ENCODE results near the gene HMGB1. TPM values are rescaled to one million over a fixed set of nuclear protein-coding genes. Genes with fewer than 3 reads are reported as not detected.
A peak's percentile ranks its signal among the peaks of the same experiment; 100 is the strongest.

Gene HMGB1
- total RNA-seq, 2 experiments from 2014 or later: 764 to 851 TPM

GRCh38 chr13:30486230-30487074, 20.7 kb upstream of the HMGB1 start:
- POLR2A ChIA-PET: no interaction called here
- Mint-ChIP-seq H3K4me1 (no peaks in the 10 kb centered on the region), H3K9me3 (ENCODE audit: low read depth) (no peaks in the 10 kb centered on the region), H3K36me3 (ENCODE audit: low read depth) (no peaks in the 10 kb centered on the region), H3K4me3 (no peak overlapping the region), H3K27ac (no peak overlapping the region), H3K27me3 (no peaks in the 10 kb centered on the region)
- CTCF ChIA-PET: interaction anchor here (0.6 to 0.7 kb wide), 2 partner anchors 42 to 361 kb away, joined by 3 read pairs; no protein-coding TSS in a partner anchor
- intact Hi-C loops (cut with DNase I, micrococcal nuclease): no loop called here
- ATAC-seq (no peak), DNase-seq (no peak)

GRCh38 chr13:30481241-30481760, 15.6 kb upstream of the HMGB1 start:
- Mint-ChIP-seq H3K27me3 (no peaks in the 10 kb centered on the region), H3K4me1 (no peaks in the 10 kb centered on the region), H3K27ac (no peak overlapping the region), H3K9me3 (ENCODE audit: low read depth) (no peaks in the 10 kb centered on the region), H3K4me3 (no peak overlapping the region), H3K36me3 (ENCODE audit: low read depth) (no peaks in the 10 kb centered on the region)
- ATAC-seq: no peak
- intact Hi-C loops (cut with DNase I, micrococcal nuclease): no loop called here
- ChIA-PET POLR2A (no interaction called here), CTCF (no interaction called here)
- DNase-seq: no peak

GRCh38 chr13:30480292-30480950, 14.7 kb upstream of the HMGB1 start:
- Mint-ChIP-seq H3K27me3 (no peaks in the 10 kb centered on the region), H3K27ac (no peak overlapping the region), H3K4me3 (no peak overlapping the region), H3K36me3 (ENCODE audit: low read depth) (no peaks in the 10 kb centered on the region), H3K9me3 (ENCODE audit: low read depth) (no peaks in the 10 kb centered on the region), H3K4me1 (no peaks in the 10 kb centered on the region)
- ChIA-PET CTCF (interaction anchor here (1.0 kb wide), 1 partner anchor 10 kb away, joined by 3 read pairs; no protein-coding TSS in a partner anchor), POLR2A (no interaction called here)
- DNase-seq (no peak), ATAC-seq (no peak)
- intact Hi-C loops (cut with DNase I, micrococcal nuclease): no loop called here

- ATAC-seq: no peak
- intact Hi-C loops (cut with DNase I, micrococcal nuclease): no loop called here
- DNase-seq: no peak
- no peak overlapping the region for H3K27ac Mint-ChIP-seq
- no peaks in the 10 kb centered on the region for H3K4me1 Mint-ChIP-seq
- ChIA-PET POLR2A (no interaction called here), CTCF (interaction anchor here (0.6 to 1.0 kb wide), 2 partner anchors 11 to 13 kb away, joined by 3 read pairs; no protein-coding TSS in a partner anchor)
- H3K9me3 Mint-ChIP-seq (ENCODE audit: low read depth): no peaks in the 10 kb centered on the region
- H3K4me3 Mint-ChIP-seq: no peak overlapping the region
- no peaks in the 10 kb centered on the region for H3K27me3 Mint-ChIP-seq
- H3K36me3 Mint-ChIP-seq (ENCODE audit: low read depth): no peaks in the 10 kb centered on the region
Observed at GRCh38 chr13:30479883-30480219, 14.1 kb upstream of the HMGB1 start.

- H3K9me3 Mint-ChIP-seq (ENCODE audit: low read depth): no peaks in the 10 kb centered on the region
- POLR2A ChIA-PET: interaction anchor here (1.2 kb wide), 1 partner anchor 13 kb away, joined by 3 read pairs; the partner anchor contains the start of gene HMGB1
Observed at GRCh38 chr13:30479154-30479882, 13.6 kb upstream of the HMGB1 start.

DNA sequence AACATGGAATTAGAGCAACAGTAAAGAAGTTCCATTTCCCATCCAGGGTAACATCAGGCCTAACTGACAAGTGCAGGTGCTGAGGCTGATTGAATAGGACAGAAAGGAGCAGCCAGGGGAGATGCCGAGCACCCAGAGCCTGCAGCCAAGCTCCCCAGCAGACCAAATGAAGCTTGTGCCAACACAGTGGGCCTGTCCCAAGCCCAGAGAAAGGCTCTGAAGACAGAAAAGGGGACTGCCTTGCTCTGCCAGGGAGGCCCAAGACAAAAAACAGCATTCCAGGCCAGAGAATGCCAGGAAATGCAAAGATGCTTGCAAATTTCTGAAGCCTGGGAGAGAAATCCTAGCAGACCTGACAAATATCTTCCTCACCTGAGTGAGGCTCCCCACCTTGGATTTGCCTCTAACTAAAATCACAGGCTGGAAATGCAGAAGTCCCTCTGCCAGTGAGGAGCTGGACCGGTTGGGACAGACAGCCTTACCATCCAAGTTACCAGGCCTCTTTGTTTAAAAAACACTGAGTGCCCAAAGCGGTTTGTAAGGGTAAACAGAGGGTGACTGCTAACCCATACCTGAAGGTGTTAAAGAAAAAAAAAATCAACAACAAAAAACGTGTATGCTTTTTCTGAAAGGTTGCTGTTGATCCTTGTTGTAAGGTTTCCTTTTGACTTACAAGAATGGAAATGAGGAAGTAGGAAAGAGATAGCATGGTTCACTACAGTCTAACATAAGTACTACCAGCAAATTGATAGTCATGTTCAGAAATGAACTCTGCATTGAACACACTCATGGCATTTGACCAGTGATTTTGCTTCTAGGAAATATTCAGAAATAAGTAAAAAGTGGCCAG, 11.8 kb upstream of the HMGB1 start:
- Mint-ChIP-seq H3K27me3 (no peaks in the 10 kb centered on the region), H3K4me3 (no peak overlapping the region), H3K4me1 (no peaks in the 10 kb centered on the region), H3K36me3 (ENCODE audit: low read depth) (no peaks in the 10 kb centered on the region), H3K27ac (no peak overlapping the region), H3K9me3 (ENCODE audit: low read depth) (no peaks in the 10 kb centered on the region)
- intact Hi-C loops (cut with DNase I, micrococcal nuclease): no loop called here
- ATAC-seq (no peak), DNase-seq (no peak)
- POLR2A ChIA-PET: no interaction called here
- CTCF ChIA-PET: no interaction called here

More at GRCh38 chr13:30479154-30479882, 13.6 kb upstream of the HMGB1 start:
- CTCF ChIA-PET: interaction anchor here (0.6 to 0.9 kb wide), 3 partner anchors 13 to 258 kb away, joined by 3 read pairs; no protein-coding TSS in a partner anchor
- Mint-ChIP-seq H3K27me3 (no peaks in the 10 kb centered on the region), H3K27ac (no peak overlapping the region), H3K36me3 (ENCODE audit: low read depth) (no peaks in the 10 kb centered on the region), H3K4me1 (no peaks in the 10 kb centered on the region), H3K4me3 (no peak overlapping the region)
- ATAC-seq (no peak), DNase-seq (no peak)
- intact Hi-C loops (cut with DNase I, micrococcal nuclease): no loop called here

- H3K36me3 Mint-ChIP-seq (ENCODE audit: low read depth): no peaks in the 10 kb centered on the region
- intact Hi-C loops (cut with DNase I, micrococcal nuclease): no loop called here
- H3K27ac Mint-ChIP-seq: no peak overlapping the region
- H3K4me1 Mint-ChIP-seq: no peaks in the 10 kb centered on the region
- DNase-seq: no peak
- ChIA-PET CTCF (no interaction called here), POLR2A (no interaction called here)
- H3K4me3 Mint-ChIP-seq: no peak overlapping the region
- H3K27me3 Mint-ChIP-seq: no peaks in the 10 kb centered on the region
- H3K9me3 Mint-ChIP-seq (ENCODE audit: low read depth): no peaks in the 10 kb centered on the region
- no peak for ATAC-seq
Observed at GRCh38 chr13:30473675-30474074, 7.9 kb upstream of the HMGB1 start.

DNA sequence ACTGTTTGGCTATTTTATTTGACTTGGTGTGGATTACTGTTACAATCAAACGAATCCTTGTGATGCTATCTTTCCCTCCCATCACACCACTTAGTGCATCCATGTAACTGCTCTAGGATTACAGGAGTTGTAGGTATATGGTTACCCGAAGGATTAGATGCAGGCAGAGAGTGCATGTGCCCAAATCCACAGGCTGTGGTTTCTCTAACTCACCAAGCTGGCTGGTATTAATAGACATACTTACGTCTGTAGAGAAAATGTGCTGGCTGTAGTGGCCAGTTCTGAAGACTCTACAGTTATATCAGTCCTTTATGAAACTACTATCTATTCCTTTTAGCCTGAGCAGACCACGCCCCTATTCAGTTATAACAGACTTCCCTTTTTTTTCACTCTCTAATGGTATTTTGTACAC, 1.1 kb upstream of the HMGB1 start:
- ChIA-PET CTCF (interaction anchor here (0.6 to 1.1 kb wide), 2 partner anchors 13 to 149 kb away, joined by 3 to 4 read pairs; no protein-coding TSS in a partner anchor), POLR2A (interaction anchor here (0.6 to 3.4 kb wide), 3 partner anchors 151 to 273 kb away, joined by 3 to 19 read pairs (median 4); partner anchors contain the start of gene USPL1)
- H3K27me3 Mint-ChIP-seq: no peaks in the 10 kb centered on the region
- ATAC-seq (no peak), DNase-seq (peak; percentile 12)
- H3K36me3 Mint-ChIP-seq (ENCODE audit: low read depth): peaks cover 24% of the 10 kb centered on the region
- intact Hi-C loops (cut with DNase I, micrococcal nuclease): loop anchor here (1.0 to 10.0 kb wide), 7 partner anchors 110 to 872 kb away; partner anchors contain the start of genes KATNAL1 (in 1 of the 2), SLC7A1 (in 1 of the 2) and USPL1 (in 1 of the 2)
- no peaks in the 10 kb centered on the region for H3K9me3 Mint-ChIP-seq (ENCODE audit: low read depth)
- H3K27ac Mint-ChIP-seq: peak overlapping the region; percentile 98
- H3K4me1 Mint-ChIP-seq: peaks cover 15% of the 10 kb centered on the region
- peak overlapping the region; percentile 86 for H3K4me3 Mint-ChIP-seq

DNA sequence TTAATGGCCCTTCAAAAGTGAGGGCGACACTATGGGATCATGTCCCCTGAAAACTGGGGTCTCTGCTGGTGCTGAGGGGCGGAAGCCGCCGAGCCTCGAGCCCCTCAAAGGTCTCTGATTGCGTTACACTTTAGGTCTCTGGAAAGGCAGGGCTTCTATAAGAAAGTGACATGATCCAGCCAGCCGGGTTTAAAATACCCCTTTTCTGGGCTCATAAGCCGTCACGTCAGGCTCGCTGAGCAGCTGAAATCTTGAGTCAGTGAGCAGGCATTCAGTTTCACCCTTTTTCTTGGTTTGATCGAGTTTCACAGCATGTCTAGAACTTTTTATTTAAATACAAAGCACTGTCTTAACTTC, 600 bp upstream of the HMGB1 start:
- Mint-ChIP-seq H3K9me3 (ENCODE audit: low read depth) (no peaks in the 10 kb centered on the region), H3K27me3 (no peaks in the 10 kb centered on the region), H3K4me3 (peak overlapping the region; percentile 86), H3K4me1 (peaks cover 18% of the 10 kb centered on the region), H3K36me3 (ENCODE audit: low read depth) (peaks cover 28% of the 10 kb centered on the region), H3K27ac (peak overlapping the region; percentile 98)
- intact Hi-C loops (cut with DNase I, micrococcal nuclease): loop anchor here (1.0 to 10.0 kb wide), 7 partner anchors 111 to 872 kb away; partner anchors contain the start of genes KATNAL1 (in 1 of the 2), SLC7A1 (in 1 of the 2) and USPL1 (in 1 of the 2)
- CTCF ChIA-PET: interaction anchor here (0.6 to 1.3 kb wide), 3 partner anchors 13 to 330 kb away, joined by 3 to 4 read pairs (median 3); no protein-coding TSS in a partner anchor
- DNase-seq: peak; percentile 60
- ATAC-seq: peak; percentile 7
- POLR2A ChIA-PET: interaction anchor here (0.7 to 3.4 kb wide), 9 partner anchors 11 to 934 kb away, joined by 3 to 19 read pairs (median 4); partner anchors contain the start of gene USPL1

DNA sequence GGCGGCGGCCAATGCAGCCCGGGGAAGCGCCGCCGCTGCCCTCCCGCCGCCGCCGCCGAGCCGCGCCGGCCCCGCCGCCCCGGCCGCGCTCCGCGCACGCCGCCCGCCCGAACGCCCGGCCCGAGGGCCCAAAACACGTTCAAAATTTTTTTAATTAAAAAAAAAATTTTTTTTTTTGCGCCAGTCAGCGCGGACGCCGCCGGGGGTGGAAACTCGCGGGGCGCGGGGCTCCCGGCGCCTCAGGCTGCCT, 468 bp downstream of the HMGB1 start:
- intact Hi-C loops (cut with DNase I, micrococcal nuclease): loop anchor here (1.0 to 10.0 kb wide), 12 partner anchors 34 to 870 kb away; partner anchors contain the start of genes SLC7A1 (in 2 of the 2), HSPH1 (in 1 of the 2) and UBE2L5 (in 1 of the 2)
- CTCF ChIA-PET: interaction anchor here (1.3 kb wide), 1 partner anchor 331 kb away, joined by 3 read pairs; no protein-coding TSS in a partner anchor
- no peak overlapping the region for H3K4me3 Mint-ChIP-seq
- DNase-seq (no peak), ATAC-seq (no peak)
- peaks cover 30% of the 10 kb centered on the region for H3K36me3 Mint-ChIP-seq (ENCODE audit: low read depth)
- no peak overlapping the region for H3K27ac Mint-ChIP-seq
- no peaks in the 10 kb centered on the region for H3K27me3 Mint-ChIP-seq
- H3K9me3 Mint-ChIP-seq (ENCODE audit: low read depth): no peaks in the 10 kb centered on the region
- POLR2A ChIA-PET: interaction anchor here (0.8 to 3.4 kb wide), 8 partner anchors 10 to 322 kb away, joined by 3 to 19 read pairs (median 4); partner anchors contain the start of gene USPL1
- H3K4me1 Mint-ChIP-seq: peaks cover 19% of the 10 kb centered on the region
